Calu3 (cell line): ENCODE data around the gene TSR1. TPM values are rescaled to one million over a fixed set of nuclear protein-coding genes. Genes with fewer than 3 reads are reported as not detected.

Experiments
- BruUV-seq: library from RNA; stranded (reverse); fragments of 400-500 nt; replicated peaks from 2 replicates; lab custom pipeline; 2021; lab: Mats Ljungman, UMichigan
- CTCF ChIA-PET: fragments of 300-600 bp; sonication (Branson Sonifier 250); formaldehyde crosslinking; loops from one replicate; lab custom pipeline; 2022; ENCODE audit warnings: antibody characterized with exemption; lab: Charles Lee
- DNase-seq: peaks from one replicate; pipeline ENCODE4 v3.0.0; 2022
- H3K27ac Mint-ChIP-seq: one replicate; pipeline ENCODE4 v1.8.0; 2022; ENCODE audit warnings: mixed read lengths; ENCODE audit not compliant: unreplicated experiment
- H3K27me3 Mint-ChIP-seq: one replicate; pipeline ENCODE4 v1.8.0; 2022; ENCODE audit warnings: mixed read lengths; ENCODE audit not compliant: unreplicated experiment
- H3K36me3 Mint-ChIP-seq: one replicate; pipeline ENCODE4 v1.8.0; 2022; ENCODE audit warnings: mild to moderate bottlenecking, moderate library complexity, mixed read lengths; ENCODE audit not compliant: insufficient read depth, unreplicated experiment
- H3K4me1 Mint-ChIP-seq: one replicate; pipeline ENCODE4 v1.8.0; 2022; ENCODE audit warnings: mild to moderate bottlenecking, low read depth, mixed read lengths; ENCODE audit not compliant: unreplicated experiment
- H3K4me3 Mint-ChIP-seq: one replicate; pipeline ENCODE4 v1.8.0; 2022; ENCODE audit warnings: mild to moderate bottlenecking, low read depth, moderate library complexity, mixed read lengths; ENCODE audit not compliant: unreplicated experiment
- H3K9me3 Mint-ChIP-seq: one replicate; pipeline ENCODE4 v1.8.0; 2022; ENCODE audit warnings: low read depth, mixed read lengths; ENCODE audit not compliant: unreplicated experiment
- CTCF ChIP-seq: fragments of 200-600 bp; IDR thresholded peaks from one replicate; pipeline ENCODE4 v1.8.0; 2022; ENCODE audit warnings: antibody characterized with exemption; ENCODE audit not compliant: unreplicated experiment
- intact Hi-C: fragments of 100-400 bp; cut with micrococcal nuclease; formaldehyde crosslinking; loops from one replicate; pipeline ENCODE4 v1.10.0; 2022; ENCODE audit not compliant: unreplicated experiment
- total RNA-seq: library from RNA; stranded (reverse); gene quantifications from 2 replicates; pipeline ENCODE4 v1.2.3, GENCODE V29; 2022

Gene TSR1
- total RNA-seq, 1 experiment from 2014 or later: 34.3 TPM

- Mint-ChIP-seq H3K4me1 (no peaks in the 10 kb centered on the region), H3K4me3 (no peak overlapping the region), H3K36me3 (peaks cover 16% of the 10 kb centered on the region), H3K27ac (no peak overlapping the region), H3K9me3 (no peaks in the 10 kb centered on the region), H3K27me3 (no peaks in the 10 kb centered on the region)
- no peak for TF ChIP-seq CTCF
- no TSS peak for BruUV-seq
- CTCF ChIA-PET: no interaction called here
- intact Hi-C loops: no loop called here
- no peak for DNase-seq
These were observed 56.5 kb downstream of the TSR1 start for GRCh38 chr17:2279707-2280106.

- no peak overlapping the region for H3K4me3 Mint-ChIP-seq
- no peaks in the 10 kb centered on the region for H3K27me3 Mint-ChIP-seq
- H3K9me3 Mint-ChIP-seq: no peaks in the 10 kb centered on the region
- TF ChIP-seq CTCF: no peak
- H3K36me3 Mint-ChIP-seq: peaks cover 16% of the 10 kb centered on the region
- no peak for DNase-seq
- no peaks in the 10 kb centered on the region for H3K4me1 Mint-ChIP-seq
- intact Hi-C loops: no loop called here
- CTCF ChIA-PET: no interaction called here
- BruUV-seq: no TSS peak
- H3K27ac Mint-ChIP-seq: no peak overlapping the region
These were observed 58.7 kb downstream of the TSR1 start for GRCh38 chr17:2277429-2278170.

GRCh38 chr17:2275722-2276121 lies 60.5 kb downstream of the TSR1 start:
- Mint-ChIP-seq H3K4me3 (no peak overlapping the region), H3K27ac (no peak overlapping the region), H3K27me3 (no peaks in the 10 kb centered on the region), H3K4me1 (no peaks in the 10 kb centered on the region), H3K9me3 (no peaks in the 10 kb centered on the region), H3K36me3 (no peaks in the 10 kb centered on the region)
- CTCF ChIA-PET: no interaction called here
- BruUV-seq: no TSS peak
- intact Hi-C loops: no loop called here
- no peak for DNase-seq
- no peak for TF ChIP-seq CTCF

- Mint-ChIP-seq H3K27me3 (no peaks in the 10 kb centered on the region), H3K27ac (no peak overlapping the region), H3K9me3 (no peaks in the 10 kb centered on the region), H3K4me1 (no peaks in the 10 kb centered on the region), H3K36me3 (no peaks in the 10 kb centered on the region), H3K4me3 (no peak overlapping the region)
- DNase-seq: no peak
- no peak for TF ChIP-seq CTCF
- CTCF ChIA-PET: no interaction called here
- no TSS peak for BruUV-seq
- intact Hi-C loops: no loop called here
These were observed 61.8 kb downstream of the TSR1 start for GRCh38 chr17:2274414-2274813.

Other genes starting within 250 kb of the TSR1 start
- gene SMG6, start 32.7 kb downstream of the TSR1 start, total RNA-seq: 13.0 and 13.5 TPM in 2 replicates
- 6.4 and 7.0 TPM in 2 replicates for gene SRR, start 32.5 kb downstream of the TSR1 start, total RNA-seq
- gene SGSM2, start 1.0 kb upstream of the TSR1 start, total RNA-seq: 50.3 and 54.9 TPM in 2 replicates
- gene MNT, start 64.6 kb upstream of the TSR1 start, total RNA-seq: 32.1 and 34.8 TPM in 2 replicates
- 27.8 and 28.6 TPM in 2 replicates for gene METTL16, start 175.4 kb upstream of the TSR1 start, total RNA-seq